Globus pallidus (tissue), 1 donor: ENCODE data around the gene TBC1D20.
"Not testable (repeated sequence)": the region's sequence is repeated elsewhere in the genome, so short reads cannot be mapped to it uniquely, and the experiment has no call there.

Experiments used
- DNase-seq: peaks from one replicate; pipeline ENCODE4 v3.0.0-alpha.2; 2015; ENCODE audit warnings: low spot score

TBC1D20 gene

GRCh38 chr20:475463-476357 is 13.4 kb upstream of the TBC1D20 start:
- DNase-seq = no peak

- DNase-seq = no peak
Measured at GRCh38 chr20:474581-474980, 12.2 kb upstream of the TBC1D20 start.

- DNase-seq = no peak
Measured at GRCh38 chr20:472889-473292, 10.6 kb upstream of the TBC1D20 start.

GRCh38 chr20:472137-472846 is 10.0 kb upstream of the TBC1D20 start:
- DNase-seq = no peak

GRCh38 chr20:469746-470490 is 7.6 kb upstream of the TBC1D20 start:
- DNase-seq = no peak

GRCh38 chr20:467755-468154 is 5.4 kb upstream of the TBC1D20 start:
- no peak for DNase-seq

GRCh38 chr20:461254-462198 is 807 bp downstream of the TBC1D20 start:
- DNase-seq = no peak

- peak; percentile 56 for DNase-seq
Measured at GRCh38 chr20:460707-461106, 1.6 kb downstream of the TBC1D20 start.

GRCh38 chr20:460180-460579 is 2.2 kb downstream of the TBC1D20 start:
- DNase-seq = no peak

GRCh38 chr20:458776-459175 is 3.6 kb downstream of the TBC1D20 start:
- no peak for DNase-seq

- DNase-seq = no peak
Measured at GRCh38 chr20:454951-455350, 7.4 kb downstream of the TBC1D20 start.

GRCh38 chr20:452021-452420 is 10.3 kb downstream of the TBC1D20 start:
- not testable (repeated sequence) for DNase-seq

- no peak for DNase-seq
Measured at GRCh38 chr20:445514-446336, 16.6 kb downstream of the TBC1D20 start.

- DNase-seq = no peak
Measured at GRCh38 chr20:444862-445426, 17.4 kb downstream of the TBC1D20 start.

- DNase-seq = no peak
Measured at GRCh38 chr20:444117-444516, 18.2 kb downstream of the TBC1D20 start.

- DNase-seq = no peak
Measured at GRCh38 chr20:443223-443775, 19.0 kb downstream of the TBC1D20 start.

GRCh38 chr20:440636-441035 is 21.7 kb downstream of the TBC1D20 start:
- no peak for DNase-seq

GRCh38 chr20:440148-440547 is 22.2 kb downstream of the TBC1D20 start:
- no peak for DNase-seq

- no peak for DNase-seq
Measured at GRCh38 chr20:438571-439469, 23.5 kb downstream of the TBC1D20 start.
